Measurements from ENCODE around the gene C12orf57.

- TF ChIP-seq CTCF (conservative IDR thresholded peaks at IDR 0.05; ENCODE audit: low read depth in 2 of 2) (no peak), EZH2 (IDR thresholded peaks at IDR 0.05; ENCODE audit: low read depth, unreplicated experiment) (no peak), POLR2AphosphoS5 (IDR thresholded peaks at IDR 0.05; ENCODE audit: low read depth) (no peak), NANOG (IDR thresholded peaks at IDR 0.05; ENCODE audit: borderline replicate concordance) (no peak), STAT1 (IDR thresholded peaks at IDR 0.05; ENCODE audit: unreplicated experiment) (no peak), REST (IDR thresholded peaks at IDR 0.05; ENCODE audit: unreplicated experiment) (no peak), EZH2phosphoT487 (IDR thresholded peaks at IDR 0.05; ENCODE audit: unreplicated experiment) (no peak), ZNF331 (CRISPR knock-in tag; IDR thresholded peaks at IDR 0.05; ENCODE audit: low read depth) (no peak), JUNB (IDR thresholded peaks at IDR 0.05; ENCODE audit: unreplicated experiment) (no peak), ZNF462 (CRISPR knock-in tag; IDR thresholded peaks at IDR 0.05) (no peak), CREB1 (CRISPR knock-in tag; IDR thresholded peaks at IDR 0.05; ENCODE audit: low read depth) (no peak)
Observed at GRCh38 chr12:6979453-6979852, 35.6 kb downstream of the C12orf57 start.
